Liver (tissue), 9 donors: ENCODE results near the gene ASB13. TPM values are rescaled to one million over a fixed set of nuclear protein-coding genes. Genes with fewer than 3 reads are reported as not detected.

Experiments used
- DNase-seq: peaks from one replicate; pipeline ENCODE4 v3.0.0-alpha.2; 2017; ENCODE audit warnings: low spot score
- H3K27ac ChIP-seq, 2 donors: one replicate each; pipeline ENCODE4 v1.7.0; 2013; ENCODE audit warnings: inconsistent platforms in 2 of 2, low read length in 2 of 2, control low read depth in 1 of 2, low read depth in 1 of 2, mild to moderate bottlenecking in 1 of 2
- H3K27me3 ChIP-seq, 4 donors: one replicate each; pipeline versions ENCODE4 v1.6.1 to v1.7.0; 2013; ENCODE audit warnings: low read length in 3 of 4, inconsistent platforms in 1 of 4, mild to moderate bottlenecking in 1 of 4, moderate library complexity in 1 of 4; ENCODE audit not compliant: control insufficient read depth in 4 of 4, insufficient read depth in 4 of 4
- H3K36me3 ChIP-seq, 4 donors: one replicate each; pipeline versions ENCODE4 v1.6.1 to v1.7.0; 2013; ENCODE audit warnings: low read length in 3 of 4, mild to moderate bottlenecking in 3 of 4, low read depth in 1 of 4, moderate library complexity in 1 of 4; ENCODE audit not compliant: control insufficient read depth in 4 of 4, insufficient read depth in 3 of 4
- H3K4me1 ChIP-seq, 4 donors: one replicate each; pipeline versions ENCODE4 v1.6.1 to v1.7.0; 2013; ENCODE audit warnings: low read length in 3 of 4, mild to moderate bottlenecking in 3 of 4, moderate library complexity in 1 of 4; ENCODE audit not compliant: control insufficient read depth in 4 of 4, insufficient read depth in 4 of 4
- H3K4me3 ChIP-seq, 3 donors: one replicate each; pipeline versions ENCODE4 v1.6.1 to v1.7.0; 2013; ENCODE audit warnings: low read length in 3 of 3, control low read depth in 1 of 3, low read depth in 1 of 3, mild to moderate bottlenecking in 1 of 3
- H3K9ac ChIP-seq, 2 donors: one replicate each; pipeline ENCODE4 v1.7.0; 2013; ENCODE audit warnings: low read length in 2 of 2, mild to moderate bottlenecking in 2 of 2, moderate library complexity in 2 of 2, control low read depth in 1 of 2, low read depth in 1 of 2
- H3K9me3 ChIP-seq, 4 donors: one replicate each; pipeline versions ENCODE4 v1.6.1 to v1.7.0; 2013; ENCODE audit warnings: low read length in 3 of 4; ENCODE audit not compliant: control insufficient read depth in 4 of 4
- EGR1 ChIP-seq, 2 donors: IDR thresholded peaks; 2 replicates each; pipeline ENCODE4 v1.6.1; 2016 to 2018; ENCODE audit warnings: antibody characterized with exemption in 2 of 2, low read depth in 2 of 2
- FOXA1 ChIP-seq: IDR thresholded peaks from 2 replicates; pipeline ENCODE4 v1.6.1; 2016; ENCODE audit warnings: antibody characterized with exemption
- FOXA2 ChIP-seq: IDR thresholded peaks from 2 replicates; pipeline ENCODE4 v1.6.1; 2016; ENCODE audit warnings: antibody characterized with exemption
- GABPA ChIP-seq, 2 donors: IDR thresholded peaks in 1 of 2; conservative IDR thresholded peaks in 1 of 2; 2 replicates each; pipeline ENCODE4 v1.6.1; 2016; ENCODE audit warnings: antibody characterized with exemption in 2 of 2, mild to moderate bottlenecking in 1 of 2, moderate library complexity in 1 of 2
- HNF4A ChIP-seq, 2 donors: conservative IDR thresholded peaks; 2 replicates each; pipeline ENCODE4 v1.6.1; 2016; ENCODE audit warnings: antibody characterized with exemption in 2 of 2, mild to moderate bottlenecking in 2 of 2
- HNF4G ChIP-seq: IDR thresholded peaks from 2 replicates; pipeline ENCODE4 v1.6.1; 2016; ENCODE audit warnings: antibody characterized with exemption
- JUND ChIP-seq, 2 donors: IDR thresholded peaks; 2 replicates each; pipeline ENCODE4 v1.6.1; 2016; ENCODE audit warnings: antibody characterized with exemption in 2 of 2
- NR2F2 ChIP-seq: IDR thresholded peaks from 2 replicates; pipeline ENCODE4 v1.6.1; 2016; ENCODE audit warnings: antibody characterized with exemption
- RAD21 ChIP-seq, 2 donors: IDR thresholded peaks; 2 replicates each; pipeline ENCODE4 v1.6.1; 2016; ENCODE audit warnings: antibody characterized with exemption in 2 of 2, mild to moderate bottlenecking in 2 of 2
- REST ChIP-seq: IDR thresholded peaks from 2 replicates; pipeline ENCODE4 v1.6.1; 2016; ENCODE audit warnings: antibody characterized with exemption, mild to moderate bottlenecking
- RXRA ChIP-seq, 2 donors: IDR thresholded peaks; 2 replicates each; pipeline ENCODE4 v1.6.1; 2017 to 2018; ENCODE audit warnings: antibody characterized with exemption in 2 of 2, mild to moderate bottlenecking in 1 of 2
- SP1 ChIP-seq: IDR thresholded peaks from 2 replicates; pipeline ENCODE4 v1.6.1; 2018; ENCODE audit warnings: antibody characterized with exemption, mild to moderate bottlenecking
- YY1 ChIP-seq: IDR thresholded peaks from 2 replicates; pipeline ENCODE4 v1.6.1; 2016; ENCODE audit warnings: antibody characterized with exemption, mild to moderate bottlenecking
- WGBS: extraction: QIAGEN DNeasy Blood & Tissue Kit; methylation state at CpG from one replicate; pipeline ENCODE4 v1.1.7; 2013; 5-methylcytosine and 5-hydroxymethylcytosine counted together
- polyA plus RNA-seq, 2 donors: library from polyadenylated mRNA; stranded (reverse) in 1 of 2; unstranded in 1 of 2; fragments of 200-250 nt in 1 of 2; fragments of >200 nt in 1 of 2; fragmentation: Nextera tagmentation in 1 of 2; extraction: Ambion mirVana in 1 of 2; gene quantifications; one replicate each; pipeline versions ENCODE4 v1.2.1 to v1.2.3, GENCODE V29; 2013 to 2015
- total RNA-seq, 2 donors: library from RNA; depleted of rRNA; stranded (reverse); fragments of >200 nt; gene quantifications; one replicate each; pipeline ENCODE4 v1.2.3, GENCODE V29; 2014
- TF ChIP-seq, protein P1 (sequence below): IDR thresholded peaks from 2 replicates; pipeline ENCODE4 v1.6.1; 2016; ENCODE audit warnings: antibody characterized with exemption
- TF ChIP-seq, protein P2 (sequence below): IDR thresholded peaks from 2 replicates; pipeline ENCODE4 v1.6.1; 2016; ENCODE audit warnings: antibody characterized with exemption
- donor health status: healthy.
- donor health status: healthy.
- donor health status: healthy.
- donor health status: healthy.
- donor health status: healthy.

Gene ASB13
- total and polyA plus RNA-seq, 4 donors = 8.5 to 48.3 (median 42.5) TPM

GRCh38 chr10:5684318-5684970 lies 18.0 kb upstream of the ASB13 start, which contains the start of gene TASOR2:
Gene TASOR2 (plus strand): TSS chr10:5684838. CDS start chr10:5720643, 35,805 bp downstream.
- Histone ChIP-seq H3K9me3 (no peaks in the 10 kb centered on the region), H3K4me1 (peaks cover 3 to 20% (median 12%) of the 10 kb centered on the region in 4 donors), H3K4me3 (peak within 1 kb of the TSS; percentile 87 to 98 (median 97)), H3K36me3 (peaks cover 0 to 5% (median under 1%) of the 10 kb centered on the region in 4 donors), H3K27ac (peak within 1 kb of the TSS; percentile 83 to 90), H3K27me3 (no peaks in the 10 kb centered on the region), H3K9ac (peak within 1 kb of the TSS; percentile 87 to 89)
- peak; percentile 97 for DNase-seq
- no peak for TF ChIP-seq EGR1 (IDR thresholded peaks at IDR 0.05; ENCODE audit: low read depth in 2 of 2)
- TF ChIP-seq FOXA2 = no peak
- peak; percentile 63 for TF ChIP-seq SP1
- TF ChIP-seq HNF4G = no peak
- TF ChIP-seq, protein P1, sequence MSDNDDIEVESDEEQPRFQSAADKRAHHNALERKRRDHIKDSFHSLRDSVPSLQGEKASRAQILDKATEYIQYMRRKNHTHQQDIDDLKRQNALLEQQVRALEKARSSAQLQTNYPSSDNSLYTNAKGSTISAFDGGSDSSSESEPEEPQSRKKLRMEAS = peak; percentile 99
- TF ChIP-seq RXRA (IDR thresholded peaks at IDR 0.05) = peak; percentile 63 to 64
- TF ChIP-seq REST = peak; percentile 28
- TF ChIP-seq GABPA (IDR thresholded peaks at IDR 0.05 in 1 of 2, conservative IDR thresholded peaks at IDR 0.05 in 1 of 2) = peak; percentile 51 to 83
- TF ChIP-seq YY1 = peak; percentile 40
- peak; percentile 40 to 52 for TF ChIP-seq RAD21 (IDR thresholded peaks at IDR 0.05)
- TF ChIP-seq NR2F2 = peak; percentile 83
- TF ChIP-seq HNF4A (conservative IDR thresholded peaks at IDR 0.05) = peak; percentile 44 to 86
- TF ChIP-seq FOXA1 = no peak
- TF ChIP-seq, protein P2, sequence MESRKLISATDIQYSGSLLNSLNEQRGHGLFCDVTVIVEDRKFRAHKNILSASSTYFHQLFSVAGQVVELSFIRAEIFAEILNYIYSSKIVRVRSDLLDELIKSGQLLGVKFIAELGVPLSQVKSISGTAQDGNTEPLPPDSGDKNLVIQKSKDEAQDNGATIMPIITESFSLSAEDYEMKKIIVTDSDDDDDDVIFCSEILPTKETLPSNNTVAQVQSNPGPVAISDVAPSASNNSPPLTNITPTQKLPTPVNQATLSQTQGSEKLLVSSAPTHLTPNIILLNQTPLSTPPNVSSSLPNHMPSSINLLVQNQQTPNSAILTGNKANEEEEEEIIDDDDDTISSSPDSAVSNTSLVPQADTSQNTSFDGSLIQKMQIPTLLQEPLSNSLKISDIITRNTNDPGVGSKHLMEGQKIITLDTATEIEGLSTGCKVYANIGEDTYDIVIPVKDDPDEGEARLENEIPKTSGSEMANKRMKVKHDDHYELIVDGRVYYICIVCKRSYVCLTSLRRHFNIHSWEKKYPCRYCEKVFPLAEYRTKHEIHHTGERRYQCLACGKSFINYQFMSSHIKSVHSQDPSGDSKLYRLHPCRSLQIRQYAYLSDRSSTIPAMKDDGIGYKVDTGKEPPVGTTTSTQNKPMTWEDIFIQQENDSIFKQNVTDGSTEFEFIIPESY = peak; percentile 99
- no peak for TF ChIP-seq JUND (IDR thresholded peaks at IDR 0.05)
- 1% methylated on average over 54 of the region's 54 CpGs for WGBS

DNA sequence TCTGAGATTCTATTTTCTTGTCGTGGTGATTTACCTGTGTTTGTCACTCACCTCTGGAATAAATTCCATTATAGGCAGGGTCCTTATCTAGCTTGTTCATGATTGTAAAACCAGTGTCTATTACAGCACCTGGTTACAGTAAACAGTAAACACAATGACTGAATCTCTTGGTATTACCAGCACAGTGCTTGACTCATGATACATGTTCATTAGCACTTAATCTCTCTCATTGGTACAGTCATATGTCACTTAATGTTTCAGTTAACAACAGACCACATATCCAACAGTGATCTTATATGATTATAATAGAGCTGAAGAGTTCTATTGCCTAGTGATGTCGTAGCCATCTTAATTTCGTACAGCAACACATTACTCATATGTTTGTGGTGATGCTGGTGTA lies 16.7 kb upstream of the ASB13 start:
- WGBS = 80% methylated on average over 3 of the region's 3 CpGs
- Histone ChIP-seq H3K36me3 (peaks cover 0 to 1% (median 0%) of the 10 kb centered on the region in 4 donors), H3K27ac (no peak overlapping the region), H3K27me3 (no peaks in the 10 kb centered on the region), H3K4me3 (no peak overlapping the region), H3K9me3 (no peaks in the 10 kb centered on the region), H3K9ac (no peak overlapping the region), H3K4me1 (peaks cover 3 to 20% (median 12%) of the 10 kb centered on the region in 4 donors)
- TF ChIP-seq JUND (IDR thresholded peaks at IDR 0.05) = no peak
- no peak for DNase-seq
